Endothelial cell of umbilical vein (primary cell): ENCODE measurements around the gene GLI3.

Experiments
- EZH2 ChIP-seq: IDR thresholded peaks from 2 replicates; pipeline ENCODE4 v1.6.1; 2012; ENCODE audit warnings: borderline replicate concordance, low read depth, mild to moderate bottlenecking, moderate library complexity, low read length, inconsistent platforms; ENCODE audit not compliant: severe bottlenecking
- FOS ChIP-seq: IDR thresholded peaks from 2 replicates; pipeline ENCODE4 v1.6.1; 2011; ENCODE audit warnings: mild to moderate bottlenecking, low read length, moderate library complexity, borderline replicate concordance; ENCODE audit not compliant: insufficient read depth
- JUN ChIP-seq: IDR thresholded peaks from 2 replicates; pipeline ENCODE4 v1.6.1; 2011; ENCODE audit warnings: borderline replicate concordance, low read depth; ENCODE audit not compliant: insufficient read length, insufficient read depth
- POLR2A ChIP-seq: IDR thresholded peaks from 2 replicates; pipeline ENCODE4 v1.6.1; 2012; ENCODE audit warnings: low read depth, mild to moderate bottlenecking, control low read depth, low read length
- POLR2AphosphoS5 ChIP-seq: IDR thresholded peaks from 2 replicates; pipeline ENCODE4 v1.6.1; 2012; ENCODE audit warnings: low read depth, mild to moderate bottlenecking, control low read depth, low read length, moderate library complexity; ENCODE audit not compliant: insufficient read depth
- TF ChIP-seq, protein P1 (sequence below), 2 donors: IDR thresholded peaks; 1 replicate in 1 of 2; 2 replicates in 1 of 2; pipeline ENCODE4 v1.5.1; 2011; ENCODE audit warnings: low read length in 2 of 2, mild to moderate bottlenecking in 2 of 2, moderate library complexity in 2 of 2, control low read depth in 1 of 2, inconsistent platforms in 1 of 2, low read depth in 1 of 2; ENCODE audit not compliant: insufficient read depth in 1 of 2; ENCODE audit errors: extremely low read depth in 1 of 2

DNA sequence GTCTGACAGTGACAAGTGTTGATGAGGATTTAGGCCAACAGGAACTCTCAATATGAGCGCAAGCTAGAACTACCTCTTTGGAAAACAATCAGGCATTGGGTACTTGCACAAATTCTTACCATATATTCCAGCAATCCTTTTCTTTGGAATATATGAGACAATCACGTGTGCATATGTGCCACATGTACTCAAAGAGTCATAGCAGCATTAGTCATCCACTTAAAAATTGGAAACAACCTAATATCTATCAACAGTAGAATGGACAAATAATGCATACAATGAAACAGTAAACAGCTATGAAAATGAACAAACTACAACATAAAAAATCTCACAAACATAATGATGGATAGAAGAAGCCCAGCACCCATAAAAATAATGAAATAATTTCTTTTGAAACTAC lies 179.7 kb downstream of the GLI3 start:
- TF ChIP-seq, protein P1, sequence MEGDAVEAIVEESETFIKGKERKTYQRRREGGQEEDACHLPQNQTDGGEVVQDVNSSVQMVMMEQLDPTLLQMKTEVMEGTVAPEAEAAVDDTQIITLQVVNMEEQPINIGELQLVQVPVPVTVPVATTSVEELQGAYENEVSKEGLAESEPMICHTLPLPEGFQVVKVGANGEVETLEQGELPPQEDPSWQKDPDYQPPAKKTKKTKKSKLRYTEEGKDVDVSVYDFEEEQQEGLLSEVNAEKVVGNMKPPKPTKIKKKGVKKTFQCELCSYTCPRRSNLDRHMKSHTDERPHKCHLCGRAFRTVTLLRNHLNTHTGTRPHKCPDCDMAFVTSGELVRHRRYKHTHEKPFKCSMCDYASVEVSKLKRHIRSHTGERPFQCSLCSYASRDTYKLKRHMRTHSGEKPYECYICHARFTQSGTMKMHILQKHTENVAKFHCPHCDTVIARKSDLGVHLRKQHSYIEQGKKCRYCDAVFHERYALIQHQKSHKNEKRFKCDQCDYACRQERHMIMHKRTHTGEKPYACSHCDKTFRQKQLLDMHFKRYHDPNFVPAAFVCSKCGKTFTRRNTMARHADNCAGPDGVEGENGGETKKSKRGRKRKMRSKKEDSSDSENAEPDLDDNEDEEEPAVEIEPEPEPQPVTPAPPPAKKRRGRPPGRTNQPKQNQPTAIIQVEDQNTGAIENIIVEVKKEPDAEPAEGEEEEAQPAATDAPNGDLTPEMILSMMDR (IDR thresholded peaks at IDR 0.05; ENCODE audit: extremely low read depth in 1 of 2, insufficient read depth in 1 of 2, low read depth in 1 of 2, low read length in 2 of 2): no peak
- TF ChIP-seq POLR2AphosphoS5 (no peak), JUN (no peak), EZH2 (no peak), POLR2A (no peak), FOS (no peak)
